ENCODE measurements around the gene HSPA6.
"Not testable (repeated sequence)": the region's sequence is repeated elsewhere in the genome, so short reads cannot be mapped to it uniquely, and the experiment has no call there.

The HSPA6 gene

DNA sequence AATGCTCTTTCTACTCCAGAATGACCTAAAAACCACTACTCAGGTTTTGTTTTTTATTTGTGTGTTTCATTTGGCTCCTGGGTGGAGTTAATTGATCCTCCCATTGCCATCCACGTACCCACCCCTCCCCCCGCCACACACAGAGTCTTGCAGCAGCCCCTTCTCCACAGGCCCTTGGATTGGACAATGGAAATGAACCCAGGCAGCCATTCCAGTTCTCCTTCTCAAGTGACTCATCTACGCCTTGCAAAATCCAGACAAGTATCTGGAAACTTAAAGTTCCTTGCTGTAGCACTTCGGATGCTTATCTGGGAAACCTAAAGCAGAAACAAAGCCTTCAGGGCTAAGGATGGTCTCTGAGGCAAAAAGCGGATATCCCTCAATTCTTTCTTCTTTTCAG lies 26.6 kb downstream of the HSPA6 start:
- H2BK120ac ChIP-seq (ENCODE audit: insufficient read depth, low read length, poor library complexity); H3K18ac ChIP-seq (ENCODE audit: low read length); H2BK5ac ChIP-seq (ENCODE audit: low read depth, low read length, poor library complexity); H2AFZ ChIP-seq (ENCODE audit: insufficient read depth, low read length, poor library complexity); H2BK12ac ChIP-seq (ENCODE audit: low read length); H3K4me2 ChIP-seq (ENCODE audit: low read length); H3K9ac ChIP-seq (ENCODE audit: low read length); H2AK5ac ChIP-seq (ENCODE audit: low read length); H3K79me2 ChIP-seq (ENCODE audit: control insufficient read depth, insufficient read depth, low read length, poor library complexity); H3K27ac ChIP-seq (ENCODE audit: low read depth, low read length); H3K23ac ChIP-seq (ENCODE audit: low read length); H4K8ac ChIP-seq (ENCODE audit: low read depth, low read length); H4K12ac ChIP-seq (ENCODE audit: low read depth, low read length); H4K91ac ChIP-seq (ENCODE audit: low read depth, low read length); H3K4me1 ChIP-seq (ENCODE audit: control insufficient read depth in 1 of 2, insufficient read depth in 2 of 2, low read length in 2 of 2); H3K4me3 ChIP-seq (ENCODE audit: low read depth, low read length); H3K79me1 ChIP-seq (ENCODE audit: low read length); H3K36me3 ChIP-seq (ENCODE audit: control insufficient read depth in 1 of 2, insufficient read depth in 2 of 2, low read length in 2 of 2); H3K4ac ChIP-seq (ENCODE audit: low read depth, low read length); H3K9me3 ChIP-seq (ENCODE audit: insufficient read depth, low read depth, low read length); H3K14ac ChIP-seq (ENCODE audit: low read length); H3K27me3 ChIP-seq (ENCODE audit: insufficient read depth, low read length): not testable (repeated sequence)
- WGBS (ENCODE audit: extremely low coverage, insufficient coverage, insufficient read length) = no CpG with 5 or more reads among the region's 5 CpGs
- peak in 1 of 2 donors; percentile 56 for DNase-seq

DNA sequence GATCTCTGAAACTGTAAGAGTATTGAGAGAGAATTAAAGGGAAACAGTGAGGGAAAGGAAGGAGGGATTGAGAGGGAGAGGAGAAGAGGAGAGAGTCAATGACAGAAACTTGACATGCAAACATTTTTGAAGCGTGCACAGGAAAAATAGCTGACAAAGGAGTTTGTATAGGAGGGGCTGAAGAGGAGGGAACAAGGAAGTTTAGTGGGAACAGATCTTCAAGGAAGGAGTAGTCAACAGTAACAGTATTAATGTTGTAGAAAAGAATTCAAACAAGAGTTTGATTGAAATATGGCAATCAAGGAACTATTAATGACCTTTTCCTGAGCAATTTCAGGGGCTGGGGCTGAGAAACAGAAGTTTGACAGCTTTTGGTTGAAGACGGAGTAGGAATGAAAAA lies 29.3 kb downstream of the HSPA6 start:
- not testable (repeated sequence) for H3K18ac ChIP-seq (ENCODE audit: low read length); H3K79me1 ChIP-seq (ENCODE audit: low read length); H4K8ac ChIP-seq (ENCODE audit: low read depth, low read length); H3K79me2 ChIP-seq (ENCODE audit: control insufficient read depth, insufficient read depth, low read length, poor library complexity); H3K36me3 ChIP-seq (ENCODE audit: control insufficient read depth in 1 of 2, insufficient read depth in 2 of 2, low read length in 2 of 2); H2AK5ac ChIP-seq (ENCODE audit: low read length); H3K14ac ChIP-seq (ENCODE audit: low read length); H3K23ac ChIP-seq (ENCODE audit: low read length); H3K4me2 ChIP-seq (ENCODE audit: low read length); H3K4me3 ChIP-seq (ENCODE audit: low read depth, low read length); H3K4me1 ChIP-seq (ENCODE audit: control insufficient read depth in 1 of 2, insufficient read depth in 2 of 2, low read length in 2 of 2); H3K27me3 ChIP-seq (ENCODE audit: insufficient read depth, low read length); H2BK12ac ChIP-seq (ENCODE audit: low read length); H2BK120ac ChIP-seq (ENCODE audit: insufficient read depth, low read length, poor library complexity); H3K9ac ChIP-seq (ENCODE audit: low read length); H4K12ac ChIP-seq (ENCODE audit: low read depth, low read length); H3K4ac ChIP-seq (ENCODE audit: low read depth, low read length); H3K27ac ChIP-seq (ENCODE audit: low read depth, low read length); H4K91ac ChIP-seq (ENCODE audit: low read depth, low read length); DNase-seq; H2AFZ ChIP-seq (ENCODE audit: insufficient read depth, low read length, poor library complexity); H2BK5ac ChIP-seq (ENCODE audit: low read depth, low read length, poor library complexity); H3K9me3 ChIP-seq (ENCODE audit: insufficient read depth, low read depth, low read length)
- WGBS (ENCODE audit: extremely low coverage, insufficient coverage, insufficient read length) = no CpG with 5 or more reads among the region's 2 CpGs

DNA sequence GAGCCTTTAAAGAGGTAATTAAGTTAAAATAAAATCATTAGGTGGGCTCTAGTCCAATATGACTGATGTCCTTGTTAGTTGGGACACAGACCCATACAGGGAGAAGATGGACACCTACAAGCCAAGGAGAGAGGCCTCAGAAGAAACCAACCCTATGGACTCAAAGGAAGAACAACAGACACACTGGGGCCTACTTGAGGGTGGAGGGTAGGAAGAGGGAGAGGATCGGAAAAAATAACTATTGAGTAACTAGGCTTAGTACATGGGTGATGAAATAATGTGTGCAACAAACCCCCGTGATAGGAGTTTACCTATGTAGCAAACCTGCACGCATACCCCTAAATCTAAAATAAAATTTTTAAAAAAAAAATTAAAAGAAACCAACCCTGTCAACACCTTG lies 30.0 kb downstream of the HSPA6 start:
- not testable (repeated sequence) for H4K8ac ChIP-seq (ENCODE audit: low read depth, low read length); H3K4me1 ChIP-seq (ENCODE audit: control insufficient read depth in 1 of 2, insufficient read depth in 2 of 2, low read length in 2 of 2); H3K14ac ChIP-seq (ENCODE audit: low read length); H4K12ac ChIP-seq (ENCODE audit: low read depth, low read length); H2AK5ac ChIP-seq (ENCODE audit: low read length); H3K79me1 ChIP-seq (ENCODE audit: low read length); H2BK5ac ChIP-seq (ENCODE audit: low read depth, low read length, poor library complexity); H3K18ac ChIP-seq (ENCODE audit: low read length); H3K27ac ChIP-seq (ENCODE audit: low read depth, low read length); H3K9me3 ChIP-seq (ENCODE audit: insufficient read depth, low read depth, low read length); H3K4me2 ChIP-seq (ENCODE audit: low read length); H2BK12ac ChIP-seq (ENCODE audit: low read length); H3K9ac ChIP-seq (ENCODE audit: low read length); H3K23ac ChIP-seq (ENCODE audit: low read length); H2BK120ac ChIP-seq (ENCODE audit: insufficient read depth, low read length, poor library complexity); H3K4me3 ChIP-seq (ENCODE audit: low read depth, low read length); H3K79me2 ChIP-seq (ENCODE audit: control insufficient read depth, insufficient read depth, low read length, poor library complexity); H4K91ac ChIP-seq (ENCODE audit: low read depth, low read length); H3K27me3 ChIP-seq (ENCODE audit: insufficient read depth, low read length); DNase-seq; H2AFZ ChIP-seq (ENCODE audit: insufficient read depth, low read length, poor library complexity); H3K4ac ChIP-seq (ENCODE audit: low read depth, low read length); H3K36me3 ChIP-seq (ENCODE audit: control insufficient read depth in 1 of 2, insufficient read depth in 2 of 2, low read length in 2 of 2)
- no CpG with 5 or more reads among the region's 3 CpGs for WGBS (ENCODE audit: extremely low coverage, insufficient coverage, insufficient read length)

DNA sequence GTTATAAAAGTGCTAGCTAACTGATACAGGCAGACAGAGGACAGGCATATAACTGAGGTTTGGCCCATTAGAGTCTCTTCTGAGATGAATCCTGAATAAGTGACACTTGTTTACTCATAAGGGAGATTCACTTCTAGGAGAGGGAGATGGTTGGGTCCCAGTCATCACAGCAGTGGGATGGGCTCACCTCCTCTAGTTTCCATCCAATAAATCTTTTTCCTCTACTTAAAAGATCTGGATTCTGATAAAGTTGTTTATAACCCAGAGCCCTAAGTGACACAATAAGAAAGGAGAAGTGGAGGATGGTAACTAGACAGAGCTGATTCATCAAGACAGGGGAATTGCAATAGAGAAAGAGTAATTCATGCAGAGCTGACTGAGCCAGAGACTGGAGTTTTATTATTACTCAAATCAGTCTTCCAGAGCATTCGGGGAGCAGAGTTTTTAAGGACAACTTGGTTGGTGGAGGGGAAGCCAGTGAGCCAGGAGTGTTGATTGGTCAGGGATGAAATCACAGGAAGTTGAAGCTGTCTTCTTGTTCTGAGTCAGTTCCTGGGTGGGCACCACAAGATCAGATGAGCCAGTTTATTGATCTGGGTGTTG lies 30.6 kb downstream of the HSPA6 start:
- not testable (repeated sequence) for H3K23ac ChIP-seq (ENCODE audit: low read length); H3K14ac ChIP-seq (ENCODE audit: low read length); H3K27me3 ChIP-seq (ENCODE audit: insufficient read depth, low read length); H2BK12ac ChIP-seq (ENCODE audit: low read length); H3K4ac ChIP-seq (ENCODE audit: low read depth, low read length); H3K4me3 ChIP-seq (ENCODE audit: low read depth, low read length); H4K91ac ChIP-seq (ENCODE audit: low read depth, low read length); H3K9ac ChIP-seq (ENCODE audit: low read length); H3K27ac ChIP-seq (ENCODE audit: low read depth, low read length); H3K4me2 ChIP-seq (ENCODE audit: low read length); H2BK5ac ChIP-seq (ENCODE audit: low read depth, low read length, poor library complexity); DNase-seq; H4K8ac ChIP-seq (ENCODE audit: low read depth, low read length); H3K18ac ChIP-seq (ENCODE audit: low read length); H3K79me1 ChIP-seq (ENCODE audit: low read length); H3K79me2 ChIP-seq (ENCODE audit: control insufficient read depth, insufficient read depth, low read length, poor library complexity); H2AK5ac ChIP-seq (ENCODE audit: low read length); H2AFZ ChIP-seq (ENCODE audit: insufficient read depth, low read length, poor library complexity); H3K9me3 ChIP-seq (ENCODE audit: insufficient read depth, low read depth, low read length); H3K4me1 ChIP-seq (ENCODE audit: control insufficient read depth in 1 of 2, insufficient read depth in 2 of 2, low read length in 2 of 2); H2BK120ac ChIP-seq (ENCODE audit: insufficient read depth, low read length, poor library complexity); H4K12ac ChIP-seq (ENCODE audit: low read depth, low read length); H3K36me3 ChIP-seq (ENCODE audit: control insufficient read depth in 1 of 2, insufficient read depth in 2 of 2, low read length in 2 of 2)
- WGBS (ENCODE audit: extremely low coverage, insufficient coverage, insufficient read length) = no CpG with 5 or more reads among the region's 1 CpG

Measured in trophoblast cell (in vitro differentiated cells and primary cell).